NCI-H128 (cell line): Measurements from ENCODE around the gene HMGCS2.

Experiments
- DNase-seq: peaks from one replicate; lab custom pipeline; 2025; ENCODE audit not compliant: unreplicated experiment; lab: John Stamatoyannopoulos, UW

The HMGCS2 gene

DNA sequence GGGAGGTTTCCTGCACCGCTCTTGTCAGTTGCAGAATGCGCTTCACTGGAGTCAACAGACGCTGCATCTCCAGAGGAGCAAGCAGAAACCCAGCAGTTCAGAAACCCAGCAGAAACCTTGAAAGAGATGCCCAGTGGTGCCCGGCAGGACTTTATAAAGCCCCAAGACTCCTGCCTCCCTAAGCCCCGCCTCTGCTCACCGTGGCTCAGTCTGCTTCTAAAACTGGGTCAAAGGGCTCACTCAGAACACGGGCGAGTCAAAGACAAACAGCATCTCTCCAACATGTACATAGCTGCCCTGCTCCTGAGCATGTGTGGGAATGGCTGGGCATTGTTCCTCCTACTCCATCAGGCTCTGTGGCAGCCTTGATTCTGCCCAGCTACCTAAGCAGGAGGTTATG, at the start of gene HMGCS2:
Gene HMGCS2, minus strand, starts transcription at position 128 of the 400 bp plus-strand sequence. Its CDS starts 61 bp downstream, at position 67.
- DNase-seq: no peak

DNA sequence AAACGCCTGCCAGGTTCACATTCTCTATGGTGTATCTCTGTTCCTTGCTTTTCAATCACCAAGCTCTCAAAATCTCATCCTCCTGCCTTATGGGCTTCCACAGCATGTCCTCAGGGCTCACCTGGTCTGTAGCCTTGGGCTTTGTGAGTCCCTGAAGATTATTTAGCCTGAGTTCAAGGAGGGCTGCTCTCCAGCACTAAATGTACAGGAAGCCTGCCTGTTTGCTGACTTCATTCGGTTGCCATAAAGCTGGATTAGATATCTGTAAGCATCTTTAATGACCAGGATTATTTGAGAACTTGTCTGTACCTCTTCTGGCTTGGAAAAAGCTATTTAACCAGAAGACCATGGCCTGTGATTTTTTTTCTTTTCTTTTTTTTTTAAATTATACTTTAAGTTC, 49.5 kb upstream of the HMGCS2 start:
- DNase-seq: no peak

DNA sequence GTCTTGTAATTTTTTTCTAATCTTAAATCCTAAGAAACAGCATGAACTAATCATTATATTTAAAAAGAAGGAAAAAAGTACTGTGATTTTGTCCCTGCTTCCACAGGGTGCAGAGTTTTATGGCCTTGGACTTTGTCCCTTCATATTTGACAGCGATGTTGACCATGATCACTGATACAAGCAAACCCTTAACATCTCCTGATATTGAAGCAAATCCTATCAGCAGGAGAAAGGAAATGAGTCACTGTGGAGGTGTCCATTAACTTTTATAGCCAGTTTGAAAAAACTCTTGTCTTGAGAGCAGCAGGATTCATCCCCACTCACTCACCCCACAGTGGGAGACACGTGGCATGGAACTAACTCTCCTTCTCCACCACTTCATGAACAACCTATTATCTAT, 47.7 kb upstream of the HMGCS2 start:
- no peak for DNase-seq

DNA sequence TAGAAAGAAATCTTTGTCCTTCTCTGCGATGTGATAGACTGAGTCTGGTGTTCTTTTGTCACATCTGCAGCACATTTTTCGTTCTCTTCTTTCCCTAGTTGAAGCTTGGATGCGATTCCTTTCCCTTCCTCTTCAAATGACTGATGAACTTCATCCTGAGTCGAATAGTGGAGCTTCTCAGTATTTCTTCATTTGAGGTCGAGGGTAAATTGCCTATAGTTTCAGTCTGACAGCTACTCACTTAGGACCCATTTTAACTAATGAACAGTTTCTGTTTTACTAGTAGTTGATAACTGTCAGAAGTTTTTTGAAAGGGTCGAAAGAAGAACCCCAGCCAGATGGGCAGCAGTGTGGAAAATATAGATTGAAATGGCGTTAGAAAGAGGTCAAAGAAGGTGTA, 47.2 kb upstream of the HMGCS2 start:
- no peak for DNase-seq

DNA sequence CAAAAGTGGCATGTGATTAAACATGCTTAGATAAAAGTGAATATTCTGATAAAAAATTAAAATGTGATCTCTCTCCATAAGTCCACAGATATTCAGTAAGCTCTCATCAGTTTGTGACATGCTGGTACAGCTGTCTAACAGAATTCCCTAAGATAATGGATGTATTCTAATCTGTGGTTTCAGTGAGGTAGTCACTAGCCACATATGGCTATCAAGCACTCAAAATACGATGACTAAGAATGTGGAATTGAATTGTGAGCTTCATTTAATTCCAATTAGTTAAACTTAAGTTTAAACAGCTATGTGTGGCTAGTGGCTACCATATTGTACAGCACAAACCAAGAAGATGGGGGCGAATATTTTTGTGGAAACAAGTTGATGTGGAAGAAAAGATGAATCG, 46.7 kb upstream of the HMGCS2 start:
- DNase-seq: no peak

DNA sequence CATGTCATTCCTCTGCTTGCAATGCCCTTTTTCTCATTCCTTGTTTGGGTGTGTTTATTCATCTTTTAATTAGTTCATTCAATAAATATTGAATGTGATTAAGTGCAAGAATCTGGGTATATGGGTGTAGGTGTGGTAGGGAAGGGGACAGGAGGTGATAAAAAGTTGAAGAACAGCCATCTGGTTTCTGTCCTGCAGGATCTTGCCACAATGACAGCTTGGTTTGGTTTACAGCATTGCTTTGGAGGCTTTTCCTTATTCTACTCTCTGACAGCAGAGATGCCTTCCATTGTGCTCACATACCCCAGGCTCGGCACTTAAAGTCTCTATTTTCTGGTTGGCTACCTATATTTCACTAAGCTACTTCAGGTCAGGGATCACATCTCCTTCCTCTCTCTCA, 45.6 kb upstream of the HMGCS2 start:
- no peak for DNase-seq

DNA sequence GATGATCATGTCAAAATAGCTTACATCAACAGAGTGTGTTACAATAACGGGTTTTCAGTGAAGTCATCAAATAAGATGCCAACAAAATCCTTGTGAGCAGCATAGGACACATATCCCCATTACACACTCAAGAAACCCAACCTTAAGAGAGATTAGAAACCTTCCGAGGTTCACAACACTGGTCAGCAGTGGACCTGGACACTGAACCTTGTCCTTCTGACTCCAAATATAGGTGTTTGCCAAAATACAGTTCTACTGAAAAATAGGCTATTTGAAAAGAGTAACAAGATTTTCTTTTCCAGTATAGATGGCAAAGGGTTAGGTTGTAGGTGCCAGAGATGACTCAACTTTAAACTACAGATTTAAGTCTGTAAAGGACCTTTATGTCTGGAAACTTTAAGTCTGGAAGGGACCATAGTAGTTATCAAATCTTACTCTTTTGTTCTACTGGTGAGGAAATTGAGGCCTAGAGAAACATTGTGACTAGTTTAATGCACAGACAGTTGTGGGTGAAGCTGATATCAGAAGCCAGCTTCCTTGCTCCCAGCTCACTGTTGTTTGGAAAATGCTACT, 43.4 kb upstream of the HMGCS2 start:
- no peak for DNase-seq

DNA sequence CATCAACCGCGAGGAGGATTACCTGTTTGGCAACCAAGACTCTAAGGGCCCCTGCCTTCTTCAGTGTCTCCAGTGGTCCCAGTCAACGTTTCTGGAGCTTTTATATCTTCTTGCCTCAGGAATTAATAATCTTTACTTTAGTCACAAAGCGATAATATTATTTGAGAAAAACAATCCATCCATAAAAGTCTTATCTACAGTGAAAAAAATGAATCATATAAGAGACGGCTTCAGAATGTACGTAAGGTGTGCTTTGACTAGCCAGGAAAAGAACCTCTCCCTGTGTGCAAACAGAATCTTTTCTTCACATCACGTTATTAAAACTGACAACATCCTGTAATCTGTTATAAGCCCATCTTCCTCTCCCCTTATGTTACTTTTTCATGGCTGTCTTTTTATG, 42.7 kb upstream of the HMGCS2 start, which contains the start of gene REG4:
Gene REG4, minus strand, starts transcription at position 74 of the 400 bp plus-strand sequence. CDS start 2,691 bp downstream, outside the sequence.
- no peak for DNase-seq

DNA sequence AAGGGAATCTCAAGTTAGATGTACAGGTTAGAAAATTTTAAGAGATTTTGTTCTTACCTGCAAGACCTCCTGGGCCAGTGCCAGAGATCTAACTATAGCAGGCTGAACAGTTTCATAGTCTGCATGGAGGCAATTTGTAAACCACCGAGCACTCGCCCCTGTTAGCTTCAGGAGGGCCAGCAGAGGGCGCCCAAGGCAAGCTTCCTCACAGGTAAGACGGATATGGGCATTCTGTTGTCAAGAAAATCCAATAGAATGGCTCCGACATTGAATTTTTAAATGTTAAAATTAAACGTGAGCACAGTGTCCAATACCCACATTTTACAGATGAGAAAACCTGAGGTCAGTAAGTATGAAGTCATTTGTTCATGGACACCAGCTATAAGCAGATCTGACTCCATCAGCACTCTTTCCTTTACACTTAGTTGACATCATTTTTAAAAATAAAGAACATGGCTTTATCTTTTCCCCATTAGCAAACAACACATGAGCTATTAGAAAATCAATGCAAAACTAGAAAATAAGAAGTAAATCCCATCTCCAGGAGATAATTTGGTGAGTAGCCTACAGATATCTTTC, 40.4 kb upstream of the HMGCS2 start:
- DNase-seq: peak; percentile 41

DNA sequence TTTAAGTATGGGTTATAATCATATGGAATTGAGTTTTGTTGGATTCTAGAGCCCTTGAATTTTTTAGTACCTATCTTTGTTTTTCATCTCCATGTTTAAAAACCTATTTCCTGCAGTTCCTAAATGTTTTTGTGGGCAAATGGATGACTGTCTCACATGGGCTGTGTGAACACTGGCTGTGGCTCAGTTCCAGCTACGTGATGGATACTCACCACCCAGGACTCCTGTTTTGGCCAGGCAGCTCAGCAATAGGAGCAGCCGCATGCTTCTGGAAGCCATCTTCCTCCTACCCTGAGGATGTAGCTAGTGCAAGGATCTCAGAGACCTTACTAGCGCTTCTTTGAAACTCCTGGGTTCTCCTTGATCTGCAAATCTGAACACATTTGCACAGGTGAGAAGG, 39.8 kb upstream of the HMGCS2 start:
- no peak for DNase-seq

DNA sequence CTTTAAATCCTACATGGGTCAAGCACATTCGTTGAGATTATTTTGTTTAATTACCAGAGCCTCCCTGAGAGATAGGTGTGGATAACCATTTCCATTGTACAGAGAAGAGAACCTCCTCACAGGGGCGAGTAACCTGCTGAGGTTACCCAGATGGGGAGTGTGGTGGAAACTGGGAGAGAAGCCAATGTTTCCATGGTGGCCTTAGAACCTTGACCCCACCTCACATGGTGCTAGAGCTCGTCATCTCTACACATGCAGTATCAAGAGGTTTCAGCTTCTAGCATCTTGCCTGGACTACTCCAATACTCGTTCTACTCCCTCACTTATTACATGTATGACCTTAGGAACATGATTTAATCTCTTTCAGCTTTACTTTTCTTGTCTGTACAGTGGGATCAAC, 37.8 kb upstream of the HMGCS2 start:
- DNase-seq: no peak

DNA sequence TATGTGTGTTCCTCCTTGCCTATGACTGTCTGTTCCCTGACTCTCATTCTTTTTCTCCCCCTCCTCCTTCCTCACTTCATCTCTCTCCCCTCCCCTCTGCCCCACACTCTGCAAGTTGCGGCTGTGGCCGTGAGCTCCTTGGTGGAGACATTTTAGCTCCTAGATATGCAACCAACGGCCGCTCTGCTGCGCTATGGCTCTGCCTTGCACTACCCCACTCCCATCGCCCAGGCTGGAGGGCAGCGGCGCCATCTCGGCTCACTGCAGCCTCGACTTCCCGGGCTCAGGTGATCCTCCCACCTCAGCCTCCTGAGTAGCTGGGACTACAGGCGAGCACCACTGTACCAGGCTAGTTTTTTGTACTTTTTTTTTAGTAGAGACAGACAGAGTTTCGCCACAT, 37.0 kb upstream of the HMGCS2 start:
- no peak for DNase-seq

DNA sequence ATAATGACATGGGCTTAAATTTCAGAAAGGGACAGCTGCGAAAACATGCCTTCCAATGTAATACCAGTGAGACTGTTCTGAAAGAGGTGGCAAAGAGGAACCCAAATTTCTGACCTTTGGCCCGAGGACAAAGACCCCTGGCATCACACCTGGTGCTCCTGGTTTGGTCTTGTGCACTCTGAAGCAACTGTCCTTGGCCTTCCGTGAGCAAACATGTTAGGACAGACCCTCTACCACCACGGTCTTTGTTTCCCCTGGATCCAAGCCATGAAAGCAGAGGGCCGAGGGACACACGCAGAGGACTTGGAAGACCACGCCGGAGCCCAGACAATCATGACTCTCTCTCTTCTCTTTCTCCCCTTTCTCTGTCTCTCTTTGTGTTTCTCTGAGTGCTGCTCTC, 36.5 kb upstream of the HMGCS2 start:
- no peak for DNase-seq

DNA sequence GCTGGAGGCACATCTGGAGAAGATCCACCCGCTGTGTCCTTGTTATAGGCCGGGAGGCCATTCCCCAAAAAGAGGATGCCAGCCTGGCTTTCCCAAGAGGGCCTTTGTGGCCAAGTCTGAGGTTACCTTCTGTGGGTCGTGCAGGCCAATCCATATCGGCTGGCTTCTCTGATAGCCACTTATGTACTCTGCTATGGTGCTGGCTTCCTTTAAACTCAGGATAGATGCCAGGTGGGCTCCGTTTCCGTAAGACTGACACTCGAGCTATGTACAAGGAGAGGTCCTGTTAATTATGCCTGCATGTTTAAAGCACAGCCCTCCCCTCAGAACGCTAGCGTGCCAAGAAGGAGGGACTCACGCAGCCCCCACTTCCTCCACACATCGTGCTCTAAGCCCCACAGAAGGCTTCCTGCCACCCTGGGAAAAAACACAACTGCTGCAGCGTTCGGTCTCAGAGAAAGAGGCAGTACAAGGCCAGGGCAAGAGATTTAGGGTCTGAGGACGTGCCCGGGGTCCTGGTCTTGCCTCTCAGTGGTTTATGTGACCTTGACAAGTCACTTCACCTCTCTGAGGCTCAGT, 31.0 kb upstream of the HMGCS2 start:
- no peak for DNase-seq

DNA sequence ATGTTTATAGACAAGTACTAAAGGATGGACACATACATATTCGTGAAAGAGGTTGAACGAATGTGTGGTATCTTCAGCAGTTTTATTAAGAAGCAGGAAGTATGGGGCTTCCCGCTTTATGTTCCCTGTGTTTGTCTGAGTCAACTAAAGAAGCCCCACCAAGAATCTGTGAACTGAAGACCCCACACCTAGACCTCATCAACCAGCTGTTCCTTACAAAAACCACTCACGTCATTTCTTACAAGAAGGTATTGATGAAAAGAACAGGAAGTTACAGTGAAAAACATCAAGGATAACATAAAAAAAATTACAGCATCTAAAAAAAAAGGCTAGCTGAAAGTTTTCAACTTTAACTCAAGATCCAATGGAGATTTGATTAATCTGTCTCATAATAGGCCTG, 30.3 kb upstream of the HMGCS2 start:
- no peak for DNase-seq

DNA sequence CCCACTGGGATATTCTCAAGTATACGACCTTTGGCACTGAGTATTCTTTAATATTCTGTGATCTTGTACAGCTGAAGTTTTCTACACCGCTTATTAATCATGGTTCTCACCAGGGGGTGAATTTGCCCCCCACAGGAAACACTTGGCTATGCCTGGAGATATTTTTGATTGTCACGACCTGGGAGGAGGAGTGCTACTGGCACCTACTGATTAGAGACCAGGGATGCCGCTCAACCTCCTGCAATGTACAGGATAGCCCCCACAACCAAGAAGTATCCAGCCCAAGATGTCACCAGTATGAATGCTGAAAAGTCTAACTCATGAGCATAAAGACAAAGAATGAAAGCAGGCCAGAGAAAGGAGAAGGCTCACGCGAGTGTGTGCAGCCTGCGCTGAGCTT, 28.9 kb upstream of the HMGCS2 start:
- no peak for DNase-seq

DNA sequence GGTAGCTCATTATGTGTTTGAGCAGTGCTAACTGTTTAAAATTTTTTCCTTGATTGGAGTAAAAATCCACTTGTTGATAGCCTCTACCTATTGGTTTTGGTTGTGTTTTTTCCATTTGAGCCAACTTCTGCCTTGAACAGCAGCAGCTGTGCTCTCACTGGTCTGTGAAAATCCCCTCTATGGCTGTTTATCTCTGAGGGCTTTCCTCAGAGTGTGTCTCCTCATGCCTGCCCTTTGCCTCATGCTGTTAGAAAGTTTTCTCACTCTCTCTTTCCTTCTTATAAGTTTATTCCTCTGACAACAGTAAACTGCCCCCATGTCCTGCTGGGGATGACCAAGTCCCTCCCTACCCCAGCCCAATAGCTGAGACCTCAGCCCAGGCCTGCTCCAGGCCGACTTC, 28.5 kb upstream of the HMGCS2 start:
- no peak for DNase-seq

DNA sequence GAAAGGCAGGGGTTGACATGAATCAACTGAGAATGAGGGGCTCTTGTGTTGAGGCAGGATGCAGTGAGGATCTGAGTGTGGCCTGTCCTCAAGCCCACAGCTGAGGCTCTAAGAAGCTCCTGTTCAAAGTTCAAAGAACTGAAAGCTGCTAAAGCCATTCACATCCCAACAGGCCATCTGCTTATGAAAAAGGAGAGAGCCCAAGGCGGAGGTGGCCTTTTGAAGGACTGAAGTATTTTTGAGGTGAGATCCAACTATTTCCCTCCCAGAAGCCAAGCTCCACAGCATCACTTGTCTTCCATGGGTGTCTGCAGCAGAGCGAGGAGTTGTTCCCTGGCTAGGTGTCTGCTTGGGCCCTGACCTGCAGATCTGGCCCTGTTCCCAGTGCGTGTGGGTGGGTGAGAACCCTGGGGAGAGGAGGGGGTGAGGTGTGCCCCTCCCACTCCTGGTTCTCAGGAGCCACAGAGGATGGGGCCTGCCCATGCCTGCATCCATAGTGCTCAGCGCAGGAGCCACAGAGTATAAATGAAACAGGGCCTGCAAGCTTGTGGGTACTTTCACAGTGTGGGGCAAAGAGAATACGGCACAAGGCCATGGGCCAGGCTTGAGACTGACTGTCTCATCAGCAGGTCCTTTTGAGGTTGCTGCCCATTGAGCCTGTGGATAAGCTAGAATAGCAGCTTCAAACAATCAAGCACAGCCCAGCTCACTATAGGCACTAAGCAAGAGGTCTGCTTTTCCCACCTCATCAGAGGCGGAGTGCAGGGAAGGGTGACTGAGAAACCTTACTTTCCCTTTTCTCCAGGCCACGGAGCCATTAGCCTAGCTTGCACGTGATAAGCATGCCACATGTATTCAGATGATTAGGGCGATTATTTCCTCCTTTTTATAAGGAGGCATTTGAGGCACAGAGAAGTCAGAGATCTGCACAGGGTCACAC, 26.8 kb upstream of the HMGCS2 start:
- no peak for DNase-seq

DNA sequence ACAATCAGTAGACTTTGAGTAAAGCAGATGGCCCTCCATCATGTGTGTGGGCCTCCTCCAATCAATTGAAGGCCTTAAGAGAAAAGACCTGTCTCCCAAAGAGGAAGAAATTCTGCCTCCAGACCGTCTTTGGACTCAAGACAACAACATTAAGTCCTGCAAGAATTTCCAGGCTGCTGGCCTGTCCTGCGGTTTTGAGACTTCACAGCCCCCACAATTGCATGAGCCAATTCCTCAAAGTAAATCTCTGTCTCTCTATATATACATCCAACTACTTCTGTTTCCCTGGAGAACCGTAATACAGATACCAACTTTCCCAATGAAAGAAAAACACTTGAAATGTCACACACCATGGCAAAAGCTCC, 26.2 kb upstream of the HMGCS2 start:
- no peak for DNase-seq

DNA sequence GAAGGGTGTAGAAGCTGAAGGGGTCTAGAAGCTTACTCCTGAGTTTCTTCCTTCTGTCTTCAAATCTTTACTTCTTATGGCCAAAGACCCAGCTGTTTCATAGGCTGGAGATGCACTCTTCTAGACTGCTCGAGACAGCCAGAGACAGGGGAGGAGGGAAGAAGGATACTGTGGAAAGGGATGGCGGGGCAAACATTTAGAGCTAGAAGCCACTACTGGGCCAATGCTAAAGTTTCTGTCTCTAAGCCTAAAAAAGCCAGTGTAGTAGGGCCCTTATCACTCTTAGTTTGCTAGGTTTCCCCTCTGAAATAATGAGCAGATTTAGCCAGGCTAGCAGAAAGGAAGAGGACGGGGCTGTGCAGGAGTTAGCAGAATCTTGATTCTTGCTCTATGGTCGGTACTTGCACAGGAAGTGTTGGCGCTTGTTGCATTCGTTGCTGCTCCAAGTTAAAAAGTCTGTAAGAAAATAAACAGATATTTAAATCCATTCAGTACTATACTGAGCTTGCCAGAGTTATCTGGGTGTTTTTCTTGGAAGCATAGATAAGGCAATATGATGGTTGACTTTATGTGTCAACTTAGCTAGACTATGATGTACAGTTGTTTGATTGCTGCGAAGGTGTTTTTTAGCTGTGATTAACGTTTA, 25.6 kb upstream of the HMGCS2 start:
- no peak for DNase-seq

DNA sequence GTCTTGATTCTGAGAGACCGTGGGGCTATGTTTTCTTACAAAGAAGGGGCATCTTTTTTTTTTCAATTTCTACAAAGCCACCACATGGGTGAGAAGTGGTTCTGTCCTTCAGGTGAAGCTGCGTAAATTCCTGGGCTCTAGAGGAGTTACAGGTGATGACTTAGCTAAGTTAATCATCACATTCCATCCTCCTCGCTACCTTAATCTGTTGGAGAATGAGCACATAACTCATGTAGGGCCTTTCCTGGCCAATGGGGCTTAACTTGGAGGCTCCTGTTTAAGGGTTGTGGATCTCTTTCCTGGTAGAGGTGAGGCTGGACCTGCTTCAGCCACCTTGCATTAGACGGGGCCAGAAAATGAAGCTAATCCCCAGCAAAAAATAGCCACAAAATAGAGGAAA, 22.7 kb upstream of the HMGCS2 start:
- no peak for DNase-seq
